Neural progenitor cell (in vitro differentiated cells): ENCODE results near the gene USH1G.

Source experiments
- CTCF ChIP-seq: fragments of 200-600 bp; sonication (generic); IDR thresholded peaks from 2 replicates; pipeline ENCODE4 v1.5.1; 2017; ENCODE audit warnings: antibody characterized with exemption, mild to moderate bottlenecking
- EZH2phosphoT487 ChIP-seq: fragments of 200-600 bp; sonication (generic); IDR thresholded peaks from 2 replicates; pipeline ENCODE4 v1.6.1; 2017; ENCODE audit warnings: antibody characterized with exemption

GRCh38 chr17:74874615-74875037 is 48.4 kb downstream of the USH1G start:
- TF ChIP-seq CTCF (no peak), EZH2phosphoT487 (no peak)
